ENCODE measurements around the gene SPEM3.

The SPEM3 gene

GRCh38 chr17:7428557-7428956 is at the start of gene SPEM3:
Gene SPEM3 (plus strand): TSS chr17:7428857. CDS start chr17:7428903, 46 bp downstream.
- DNase-seq = no peak

- no peak for DNase-seq
These were observed 49.5 kb upstream of the SPEM3 start for GRCh38 chr17:7379134-7379533.

- no peak for DNase-seq
These were observed 48.3 kb upstream of the SPEM3 start for GRCh38 chr17:7380321-7380720.

GRCh38 chr17:7380855-7381683 is 47.6 kb upstream of the SPEM3 start, which contains the start of gene TNK1:
Gene TNK1 (plus strand): TSS chr17:7381089. CDS start chr17:7382927, 1,838 bp downstream.
- no peak for DNase-seq

- DNase-seq = no peak
These were observed 45.8 kb upstream of the SPEM3 start for GRCh38 chr17:7382901-7383300.

GRCh38 chr17:7383371-7383741 is 45.3 kb upstream of the SPEM3 start:
- no peak for DNase-seq

- DNase-seq = no peak
These were observed 44.7 kb upstream of the SPEM3 start for GRCh38 chr17:7383742-7384488.

GRCh38 chr17:7384489-7385081 is 44.1 kb upstream of the SPEM3 start:
- no peak for DNase-seq

- no peak for DNase-seq
These were observed 39.8 kb upstream of the SPEM3 start for GRCh38 chr17:7388856-7389255.

- DNase-seq = no peak
These were observed 38.4 kb upstream of the SPEM3 start for GRCh38 chr17:7389924-7390910.

- DNase-seq = no peak
These were observed 37.4 kb upstream of the SPEM3 start for GRCh38 chr17:7391307-7391706.

- DNase-seq = no peak
These were observed 35.7 kb upstream of the SPEM3 start for GRCh38 chr17:7392696-7393612.

- no peak for DNase-seq
These were observed 34.8 kb upstream of the SPEM3 start for GRCh38 chr17:7393613-7394451.

- no peak for DNase-seq
These were observed 34.0 kb upstream of the SPEM3 start, which contains the start of gene PLSCR3 for GRCh38 chr17:7394452-7395191. Gene PLSCR3 (minus strand): TSS chr17:7394525. CDS start chr17:7394110, 415 bp downstream.

GRCh38 chr17:7396147-7396546 is 32.5 kb upstream of the SPEM3 start:
- no peak for DNase-seq

GRCh38 chr17:7398612-7399011 is 30.0 kb upstream of the SPEM3 start:
- DNase-seq = no peak

GRCh38 chr17:7403043-7403726 is 25.5 kb upstream of the SPEM3 start:
- no peak for DNase-seq

- DNase-seq = no peak
These were observed 25.0 kb upstream of the SPEM3 start for GRCh38 chr17:7403727-7403976.
